Karpas-422 (cell line): Measurements from ENCODE around the gene ZNF527. TPM values are rescaled to one million over a fixed set of nuclear protein-coding genes. Genes with fewer than 3 reads are reported as not detected.
"Not testable (repeated sequence)": the region's sequence is repeated elsewhere in the genome, so short reads cannot be mapped to it uniquely, and the experiment has no call there.

Experiments
- DNase-seq: peaks from one replicate; pipeline ENCODE4 v3.0.0-alpha.2; 2015
- H2AFZ ChIP-seq: fragments of 200-600 bp; sonication (generic); 2 replicates; pipeline ENCODE4 v1.6.1; 2014; ENCODE audit warnings: antibody characterized with exemption, low read length, mixed read lengths
- H3K27ac ChIP-seq: fragments of 200-600 bp; sonication (generic); 2 replicates; pipeline ENCODE4 v1.5.1; 2014; ENCODE audit warnings: mild to moderate bottlenecking, low read length, moderate library complexity
- H3K27me3 ChIP-seq: fragments of 200-600 bp; sonication (generic); 2 replicates; pipeline ENCODE4 v1.6.1; 2014; ENCODE audit warnings: low read length, mixed read lengths
- H3K36me3 ChIP-seq: fragments of 200-600 bp; sonication (generic); 2 replicates; pipeline ENCODE4 v1.6.1; 2014; ENCODE audit warnings: low read length, mixed read lengths; ENCODE audit not compliant: insufficient read depth
- H3K4me1 ChIP-seq: fragments of 200-600 bp; sonication (generic); 2 replicates; pipeline ENCODE4 v1.6.1; 2014; ENCODE audit warnings: mild to moderate bottlenecking, low read length, mixed read lengths
- H3K4me2 ChIP-seq: fragments of 200-600 bp; sonication (generic); 2 replicates; pipeline ENCODE4 v1.6.1; 2014; ENCODE audit warnings: low read length, low read depth, mild to moderate bottlenecking; ENCODE audit not compliant: poor library complexity, severe bottlenecking
- H3K4me3 ChIP-seq: fragments of 200-600 bp; sonication (generic); 2 replicates; pipeline ENCODE4 v1.5.1; 2014; ENCODE audit warnings: mild to moderate bottlenecking, antibody characterized with exemption, low read length, mixed read lengths
- H3K79me2 ChIP-seq: fragments of 200-600 bp; sonication (generic); 2 replicates; pipeline ENCODE4 v1.6.1; 2014; ENCODE audit warnings: mild to moderate bottlenecking, low read length, mixed read lengths
- H3K9ac ChIP-seq: fragments of 200-600 bp; sonication (generic); 2 replicates; pipeline ENCODE4 v1.6.0; 2014; ENCODE audit warnings: low read length
- H3K9me2 ChIP-seq: fragments of 200-600 bp; sonication (generic), shearing (Covaris generic); replicated peaks from 2 replicates; pipeline ENCODE4 v1.6.0; 2014; ENCODE audit warnings: mild to moderate bottlenecking, low read length, moderate library complexity; ENCODE audit not compliant: insufficient read depth
- H3K9me3 ChIP-seq: fragments of 300-700, 200-600 bp; sonication (generic); 2 replicates; pipeline ENCODE4 v1.6.1; 2014; ENCODE audit warnings: low read length, mixed read lengths
- H4K20me1 ChIP-seq: fragments of 200-600 bp; sonication (generic); 2 replicates; pipeline ENCODE4 v1.6.1; 2014; ENCODE audit warnings: mild to moderate bottlenecking, antibody characterized with exemption, low read length, low read depth; ENCODE audit not compliant: insufficient read depth
- total RNA-seq: library from RNA; depleted of rRNA; stranded (reverse); fragments of >200 nt; shearing (Covaris generic); gene quantifications from 2 replicates; pipeline ENCODE4 v1.2.3, GENCODE V29; 2014; ENCODE audit warnings: low replicate concordance; rRNA removed

Gene ZNF527
- total RNA-seq, 1 experiment from 2014 or later, result 11.0 TPM

DNA sequence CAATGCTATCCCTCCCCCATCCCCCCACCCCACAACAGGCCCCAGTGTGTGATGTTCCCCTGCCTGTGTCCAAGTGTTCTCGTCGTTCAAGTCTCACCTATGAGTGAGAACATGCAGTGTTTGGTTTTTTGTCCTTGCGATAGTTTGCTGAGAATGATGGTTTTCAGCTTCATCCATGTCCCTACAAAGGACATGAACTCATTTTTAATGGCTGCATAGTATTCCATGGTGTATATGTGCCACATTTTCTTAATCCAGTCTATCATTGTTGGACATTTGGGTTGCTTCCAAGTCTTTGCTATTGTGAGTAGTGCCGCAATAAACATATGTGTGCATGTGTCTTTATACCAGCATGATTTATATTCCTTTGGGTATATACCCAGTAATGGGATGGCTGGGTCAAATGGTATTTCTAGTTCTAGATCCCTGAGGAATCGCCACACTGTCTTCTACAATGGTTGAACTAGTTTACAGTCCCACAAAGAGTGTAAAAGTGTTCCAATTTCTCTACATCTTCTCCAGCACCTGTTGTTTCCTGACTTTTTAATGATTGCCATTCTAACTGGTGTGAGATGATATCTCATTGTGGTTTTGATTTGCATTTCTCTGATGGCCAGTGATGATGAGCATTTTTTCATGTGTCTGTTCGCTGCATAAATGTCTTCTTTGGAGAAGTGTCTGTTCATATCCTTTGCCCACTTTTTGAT is 35.4 kb downstream of the ZNF527 start:
- not testable (repeated sequence) for H3K9ac ChIP-seq, H4K20me1 ChIP-seq, H3K27me3 ChIP-seq, H3K79me2 ChIP-seq, H3K4me2 ChIP-seq, DNase-seq, H3K4me1 ChIP-seq, H3K9me2 ChIP-seq, H3K27ac ChIP-seq, H3K36me3 ChIP-seq, H2AFZ ChIP-seq, H3K4me3 ChIP-seq
- H3K9me3 ChIP-seq, result peaks cover 53% of the 10 kb centered on the region

GRCh38 chr19:37412700-37413099 is 41.8 kb downstream of the ZNF527 start:
- H3K9ac ChIP-seq, result no peak overlapping the region
- DNase-seq, result no peak
- H3K36me3 ChIP-seq, result peaks cover 47% of the 10 kb centered on the region
- no peaks in the 10 kb centered on the region for H3K4me1 ChIP-seq
- no peak overlapping the region for H3K27ac ChIP-seq
- peaks cover 59% of the 10 kb centered on the region for H3K9me3 ChIP-seq
- no peaks in the 10 kb centered on the region for H3K79me2 ChIP-seq
- no peak overlapping the region for H2AFZ ChIP-seq
- no peak overlapping the region for H3K4me2 ChIP-seq
- no peak overlapping the region for H3K4me3 ChIP-seq
- H4K20me1 ChIP-seq, result no peaks in the 10 kb centered on the region
- no peaks in the 10 kb centered on the region for H3K27me3 ChIP-seq
- no peaks in the 10 kb centered on the region for H3K9me2 ChIP-seq

DNA sequence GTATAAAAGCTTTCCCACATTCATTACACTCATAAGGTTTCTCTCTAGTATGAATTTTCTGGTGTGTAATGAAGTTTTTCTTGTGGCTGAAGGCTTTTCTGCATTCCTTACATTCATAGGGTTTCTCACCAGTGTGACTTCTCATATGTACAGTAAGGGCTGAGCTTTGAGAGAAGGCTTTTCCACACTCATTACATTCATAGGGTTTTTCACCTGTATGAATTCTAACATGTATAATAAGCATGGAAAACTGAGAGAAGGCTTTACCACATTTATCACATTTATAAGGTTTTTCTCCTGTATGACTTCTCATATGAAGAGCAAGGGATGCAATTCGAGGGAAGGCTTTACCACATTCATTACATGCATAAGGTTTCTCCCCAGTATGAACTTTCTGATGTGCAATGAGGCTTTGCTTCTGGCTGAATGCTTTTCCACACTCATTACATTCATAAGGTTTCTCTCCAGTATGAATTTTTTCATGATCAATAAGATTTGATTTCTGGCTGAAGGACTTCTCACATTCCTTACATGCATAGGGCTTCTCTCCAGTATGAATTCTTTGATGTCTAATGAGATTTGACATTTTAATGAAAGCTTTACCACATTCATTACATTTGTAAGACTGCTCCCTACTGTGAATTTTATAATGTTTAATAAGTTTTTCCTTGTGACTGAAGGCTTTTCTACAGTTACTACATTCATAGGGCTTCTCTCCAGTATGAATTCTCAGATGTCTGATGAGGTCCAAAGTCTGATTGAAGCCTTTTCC is 42.6 kb downstream of the ZNF527 start:
- no peaks in the 10 kb centered on the region for H3K4me1 ChIP-seq
- no peak overlapping the region for H3K27ac ChIP-seq
- H3K4me3 ChIP-seq, result no peak overlapping the region
- H3K79me2 ChIP-seq, result no peaks in the 10 kb centered on the region
- DNase-seq, result no peak
- H2AFZ ChIP-seq, result no peak overlapping the region
- H3K9me3 ChIP-seq, result peaks cover 58% of the 10 kb centered on the region
- no peaks in the 10 kb centered on the region for H3K27me3 ChIP-seq
- H3K4me2 ChIP-seq, result no peak overlapping the region
- H3K36me3 ChIP-seq, result peaks cover 52% of the 10 kb centered on the region
- no peaks in the 10 kb centered on the region for H3K9me2 ChIP-seq
- H4K20me1 ChIP-seq, result no peaks in the 10 kb centered on the region
- H3K9ac ChIP-seq, result no peak overlapping the region

Other genes starting within 250 kb of the ZNF527 start
- 4.4 and 7.2 TPM in 2 replicates for gene ZNF585A, start 198.4 kb upstream of the ZNF527 start, total RNA-seq
- gene ZNF585B, start 160.6 kb upstream of the ZNF527 start, total RNA-seq, result 20.6 and 27.8 TPM in 2 replicates
- 6.3 and 18.7 TPM in 2 replicates for gene ZNF383, start 152.9 kb upstream of the ZNF527 start, total RNA-seq
- gene ZNF569, start 96.3 kb downstream of the ZNF527 start, total RNA-seq, result 13.2 and 16.1 TPM in 2 replicates
- gene ZNF570, start 98.3 kb downstream of the ZNF527 start, total RNA-seq, result 4.6 and 6.8 TPM in 2 replicates
- gene ZNF793, start 135.8 kb downstream of the ZNF527 start, total RNA-seq, result 2.7 and 4.4 TPM in 2 replicates
- gene ZNF571, start 223.7 kb downstream of the ZNF527 start, total RNA-seq, result 7.4 and 10.7 TPM in 2 replicates
- 2.4 and 8.7 TPM in 2 replicates for gene ZNF540, start 223.8 kb downstream of the ZNF527 start, total RNA-seq